Osteocyte (in vitro differentiated cells): Measurements from ENCODE around the gene C18orf32. TPM values are rescaled to one million over a fixed set of nuclear protein-coding genes. Genes with fewer than 3 reads are reported as not detected.
"Not testable (repeated sequence)": the region's sequence is repeated elsewhere in the genome, so short reads cannot be mapped to it uniquely, and the experiment has no call there.

ENCODE experiments used
- DNase-seq: peaks from one replicate; pipeline ENCODE4 v3.0.0; 2021; ENCODE audit warnings: mixed read lengths; ENCODE audit not compliant: unreplicated experiment; ENCODE audit errors: extremely low spot score
- H3K27ac Mint-ChIP-seq: one replicate; pipeline ENCODE4 v1.8.0; 2021; ENCODE audit warnings: mild to moderate bottlenecking, mixed read lengths; ENCODE audit not compliant: unreplicated experiment
- H3K27me3 Mint-ChIP-seq: one replicate; pipeline ENCODE4 v1.8.0; 2021; ENCODE audit warnings: mixed read lengths; ENCODE audit not compliant: unreplicated experiment
- H3K36me3 Mint-ChIP-seq: one replicate; pipeline ENCODE4 v1.8.0; 2021; ENCODE audit warnings: mixed read lengths; ENCODE audit not compliant: unreplicated experiment
- H3K4me1 Mint-ChIP-seq: one replicate; pipeline ENCODE4 v1.8.0; 2021; ENCODE audit warnings: mixed read lengths; ENCODE audit not compliant: unreplicated experiment
- H3K4me3 Mint-ChIP-seq: one replicate; pipeline ENCODE4 v1.8.0; 2021; ENCODE audit warnings: mild to moderate bottlenecking, moderate library complexity, mixed read lengths; ENCODE audit not compliant: unreplicated experiment
- H3K9me3 Mint-ChIP-seq: one replicate; pipeline ENCODE4 v1.8.0; 2021; ENCODE audit warnings: mixed read lengths; ENCODE audit not compliant: unreplicated experiment
- CTCF ChIP-seq: fragments of 200-600 bp; sonication (generic); IDR thresholded peaks from 2 replicates; pipeline ENCODE4 v1.5.0; 2021; ENCODE audit warnings: antibody characterized with exemption, mild to moderate bottlenecking, moderate library complexity
- total RNA-seq: library from RNA; stranded (reverse); gene quantifications from 2 replicates; pipeline ENCODE4 v1.2.1, GENCODE V29; 2021

The C18orf32 gene
- total RNA-seq, 1 donor from 2014 or later, result 47.8 TPM

GRCh38 chr18:49521216-49521835 lies 34.3 kb upstream of the C18orf32 start:
- no peak for DNase-seq
- no peaks in the 10 kb centered on the region for H3K9me3 Mint-ChIP-seq
- H3K27me3 Mint-ChIP-seq, result peaks cover 8% of the 10 kb centered on the region
- H3K4me3 Mint-ChIP-seq, result no peak overlapping the region
- no peak for TF ChIP-seq CTCF
- no peaks in the 10 kb centered on the region for H3K36me3 Mint-ChIP-seq
- no peak overlapping the region for H3K27ac Mint-ChIP-seq
- peaks cover 4% of the 10 kb centered on the region for H3K4me1 Mint-ChIP-seq

GRCh38 chr18:49520661-49521145 lies 33.7 kb upstream of the C18orf32 start:
- H3K4me1 Mint-ChIP-seq, result peaks cover 4% of the 10 kb centered on the region

GRCh38 chr18:49519101-49519971 lies 32.3 kb upstream of the C18orf32 start:
- Mint-ChIP-seq H3K27ac (no peak overlapping the region), H3K4me1 (peaks cover 4% of the 10 kb centered on the region), H3K4me3 (no peak overlapping the region), H3K27me3 (peaks cover 5% of the 10 kb centered on the region), H3K9me3 (no peaks in the 10 kb centered on the region), H3K36me3 (no peaks in the 10 kb centered on the region)
- TF ChIP-seq CTCF, result no peak
- DNase-seq, result no peak

More at GRCh38 chr18:49520661-49521145, 33.7 kb upstream of the C18orf32 start:
- no peak for DNase-seq
- no peak for TF ChIP-seq CTCF
- H3K36me3 Mint-ChIP-seq, result no peaks in the 10 kb centered on the region
- H3K27me3 Mint-ChIP-seq, result peaks cover 8% of the 10 kb centered on the region
- no peak overlapping the region for H3K4me3 Mint-ChIP-seq
- H3K27ac Mint-ChIP-seq, result no peak overlapping the region
- no peaks in the 10 kb centered on the region for H3K9me3 Mint-ChIP-seq

- Mint-ChIP-seq H3K9me3 (no peaks in the 10 kb centered on the region), H3K27ac (no peak overlapping the region), H3K27me3 (no peaks in the 10 kb centered on the region), H3K4me3 (no peak overlapping the region), H3K4me1 (peaks cover 4% of the 10 kb centered on the region), H3K36me3 (no peaks in the 10 kb centered on the region)
- DNase-seq, result no peak
- TF ChIP-seq CTCF, result no peak
These were observed 30.4 kb upstream of the C18orf32 start for GRCh38 chr18:49517483-49517882.

GRCh38 chr18:49515516-49515915 lies 28.5 kb upstream of the C18orf32 start:
- no peak for TF ChIP-seq CTCF
- no peaks in the 10 kb centered on the region for H3K9me3 Mint-ChIP-seq
- no peaks in the 10 kb centered on the region for H3K4me1 Mint-ChIP-seq
- no peak overlapping the region for H3K4me3 Mint-ChIP-seq
- no peaks in the 10 kb centered on the region for H3K36me3 Mint-ChIP-seq
- H3K27ac Mint-ChIP-seq, result no peak overlapping the region
- no peaks in the 10 kb centered on the region for H3K27me3 Mint-ChIP-seq
- DNase-seq, result no peak

- H3K4me1 Mint-ChIP-seq, H3K36me3 Mint-ChIP-seq, DNase-seq, H3K9me3 Mint-ChIP-seq, H3K27ac Mint-ChIP-seq, H3K4me3 Mint-ChIP-seq, H3K27me3 Mint-ChIP-seq: not testable (repeated sequence)
These were observed 28.0 kb upstream of the C18orf32 start for GRCh38 chr18:49515003-49515402.
